CD4-positive, alpha-beta T cell treated with Interleukin-1 beta for 1 hour (primary cell): ENCODE data around the gene PRPF8.

Source experiments
- DNase-seq, 2 donors: peaks; one replicate each; pipeline ENCODE4 v3.0.0-alpha.2; 2020 to 2022

PRPF8 gene

GRCh38 chr17:1643999-1644492, 40.6 kb downstream of the PRPF8 start:
- no peak for DNase-seq

GRCh38 chr17:1643293-1643998, 41.2 kb downstream of the PRPF8 start:
- peak; percentile 73 to 74 for DNase-seq

- no peak for DNase-seq
These were observed 43.6 kb downstream of the PRPF8 start for GRCh38 chr17:1641065-1641403.

- no peak for DNase-seq
These were observed 44.2 kb downstream of the PRPF8 start for GRCh38 chr17:1640329-1641064.

GRCh38 chr17:1639549-1640180, 45.0 kb downstream of the PRPF8 start:
- DNase-seq = no peak

- no peak for DNase-seq
These were observed 45.9 kb downstream of the PRPF8 start for GRCh38 chr17:1638624-1639300.

GRCh38 chr17:1638171-1638590, 46.5 kb downstream of the PRPF8 start:
- DNase-seq = no peak

GRCh38 chr17:1636732-1637285, 47.9 kb downstream of the PRPF8 start:
- DNase-seq = no peak

- DNase-seq = no peak
These were observed 48.8 kb downstream of the PRPF8 start for GRCh38 chr17:1635675-1636465.

- DNase-seq = no peak
These were observed 49.6 kb downstream of the PRPF8 start for GRCh38 chr17:1634841-1635650.

- DNase-seq = no peak
These were observed 54.0 kb downstream of the PRPF8 start for GRCh38 chr17:1630662-1631061.

GRCh38 chr17:1629504-1630310, 55.0 kb downstream of the PRPF8 start:
- DNase-seq = peak; percentile 77 to 80

GRCh38 chr17:1628856-1629503, 55.7 kb downstream of the PRPF8 start:
- DNase-seq = peak; percentile 93 to 94

- peak; percentile 77 to 80 for DNase-seq
These were observed 56.4 kb downstream of the PRPF8 start, which contains the start of gene SLC43A2 for GRCh38 chr17:1627982-1628855. Gene SLC43A2, minus strand, starts transcription at chr17:1628834. Its CDS starts 960 bp downstream, at chr17:1627874.

GRCh38 chr17:1627182-1627981, 57.3 kb downstream of the PRPF8 start:
- peak in 1 of 2 donors; percentile 65 for DNase-seq

GRCh38 chr17:1626333-1626732, 58.3 kb downstream of the PRPF8 start:
- no peak for DNase-seq

- no peak for DNase-seq
These were observed 59.1 kb downstream of the PRPF8 start for GRCh38 chr17:1625581-1625980.

- DNase-seq = no peak
These were observed 59.6 kb downstream of the PRPF8 start for GRCh38 chr17:1625053-1625452.
